ENCODE results near the gene APOBEC3A. TPM values are rescaled to one million over a fixed set of nuclear protein-coding genes. Genes with fewer than 3 reads are reported as not detected.

APOBEC3A gene
- 0.52 TPM for total RNA-seq

- Histone ChIP-seq H3K4me3 (ENCODE audit: low read length in 3 of 3) (no peak within 1 kb of the TSS), H3K9me3 (ENCODE audit: control insufficient read depth in 3 of 3, low read length in 3 of 3) (no peaks in the 10 kb centered on the region), H3K27ac (ENCODE audit: low read depth, low read length) (no peak within 1 kb of the TSS), H3K9ac (ENCODE audit: low read depth in 1 of 3, low read length in 3 of 3) (no peak within 1 kb of the TSS), H3K4me1 (ENCODE audit: control insufficient read depth in 3 of 3, insufficient read depth in 3 of 3, low read length in 3 of 3) (no peaks in the 10 kb centered on the region), H3K36me3 (ENCODE audit: control insufficient read depth in 3 of 3, insufficient read depth in 3 of 3, low read length in 3 of 3) (no peaks in the 10 kb centered on the region), H3K27me3 (ENCODE audit: control insufficient read depth in 3 of 3, insufficient read depth in 3 of 3, low read length in 3 of 3) (peaks cover 11 to 38% (median 28%) of the 10 kb centered on the region in 3 donors)
Observed at GRCh38 chr22:38957046-38957770, at the start of gene APOBEC3A. APOBEC3A (plus strand) TSS chr22:38957609; CDS start chr22:38957692, 83 bp downstream.

DNA sequence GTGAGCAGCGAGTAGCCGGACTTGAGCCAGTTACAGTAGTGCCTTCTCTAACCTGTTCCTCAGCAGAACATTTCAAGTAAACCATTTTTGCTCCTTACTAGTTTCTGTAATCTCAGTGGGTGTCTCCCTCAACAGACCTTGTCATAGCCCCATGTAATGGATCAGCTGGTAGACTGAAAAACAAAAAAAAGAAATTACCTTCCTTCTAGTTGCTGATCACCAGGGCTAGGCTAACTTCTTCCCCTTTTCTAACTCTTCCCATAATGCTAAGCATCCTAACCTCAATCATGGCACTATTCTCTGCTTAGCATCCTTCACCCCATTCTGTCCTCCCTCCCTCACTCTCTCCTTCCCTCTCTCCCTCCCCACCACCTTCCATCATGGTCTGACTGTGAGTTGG lies 49.6 kb upstream of the APOBEC3A start:
- H3K4me1 ChIP-seq (ENCODE audit: control insufficient read depth in 3 of 3, insufficient read depth in 3 of 3, low read length in 3 of 3), result no peaks in the 10 kb centered on the region
- H3K9me3 ChIP-seq (ENCODE audit: control insufficient read depth in 3 of 3, low read length in 3 of 3), result no peaks in the 10 kb centered on the region
- H3K27me3 ChIP-seq (ENCODE audit: control insufficient read depth in 3 of 3, insufficient read depth in 3 of 3, low read length in 3 of 3), result peaks cover 10 to 17% (median 13%) of the 10 kb centered on the region in 3 donors
- no peak overlapping the region for H3K4me3 ChIP-seq (ENCODE audit: low read length in 3 of 3)
- H3K9ac ChIP-seq (ENCODE audit: low read depth in 1 of 3, low read length in 3 of 3), result no peak overlapping the region
- no peaks in the 10 kb centered on the region for H3K36me3 ChIP-seq (ENCODE audit: control insufficient read depth in 3 of 3, insufficient read depth in 3 of 3, low read length in 3 of 3)
- no peak overlapping the region for H3K27ac ChIP-seq (ENCODE audit: low read depth, low read length)

- Histone ChIP-seq H3K9ac (ENCODE audit: low read depth in 1 of 3, low read length in 3 of 3) (no peak overlapping the region), H3K4me1 (ENCODE audit: control insufficient read depth in 3 of 3, insufficient read depth in 3 of 3, low read length in 3 of 3) (no peaks in the 10 kb centered on the region), H3K36me3 (ENCODE audit: control insufficient read depth in 3 of 3, insufficient read depth in 3 of 3, low read length in 3 of 3) (no peaks in the 10 kb centered on the region), H3K27ac (ENCODE audit: low read depth, low read length) (no peak overlapping the region), H3K27me3 (ENCODE audit: control insufficient read depth in 3 of 3, insufficient read depth in 3 of 3, low read length in 3 of 3) (peaks cover 10 to 17% (median 13%) of the 10 kb centered on the region in 3 donors), H3K4me3 (ENCODE audit: low read length in 3 of 3) (no peak overlapping the region), H3K9me3 (ENCODE audit: control insufficient read depth in 3 of 3, low read length in 3 of 3) (peaks cover 0 to 3% (median 0%) of the 10 kb centered on the region in 3 donors)
Observed at GRCh38 chr22:38911434-38911833, 46.0 kb upstream of the APOBEC3A start.

DNA sequence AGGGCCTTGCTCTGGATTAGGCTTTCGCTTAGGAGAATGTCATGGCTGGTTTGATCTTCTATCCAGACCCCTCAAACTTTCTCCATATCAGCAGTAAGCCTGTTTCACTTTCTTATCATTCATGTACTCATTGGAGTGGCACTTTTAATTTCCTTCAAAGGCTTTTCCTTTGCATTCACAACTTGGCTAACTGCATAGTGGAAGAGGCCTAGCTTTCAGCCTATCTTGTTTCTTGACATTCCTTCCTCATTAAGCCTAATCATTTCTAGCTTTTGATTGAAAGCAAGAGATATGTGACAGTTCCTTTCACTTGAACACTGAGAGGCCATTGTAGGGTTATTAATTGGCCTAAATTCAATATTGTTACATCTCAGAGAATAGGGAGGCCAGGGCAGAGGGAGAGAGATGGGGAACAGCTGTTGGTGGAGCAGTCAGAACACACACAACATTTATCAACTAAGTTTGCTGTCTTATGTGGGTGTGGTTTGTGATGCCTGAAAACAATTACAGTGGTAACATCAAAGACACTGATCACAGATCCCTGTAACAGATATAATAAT lies 37.7 kb upstream of the APOBEC3A start:
- no peaks in the 10 kb centered on the region for H3K9me3 ChIP-seq (ENCODE audit: control insufficient read depth in 3 of 3, low read length in 3 of 3)

DNA sequence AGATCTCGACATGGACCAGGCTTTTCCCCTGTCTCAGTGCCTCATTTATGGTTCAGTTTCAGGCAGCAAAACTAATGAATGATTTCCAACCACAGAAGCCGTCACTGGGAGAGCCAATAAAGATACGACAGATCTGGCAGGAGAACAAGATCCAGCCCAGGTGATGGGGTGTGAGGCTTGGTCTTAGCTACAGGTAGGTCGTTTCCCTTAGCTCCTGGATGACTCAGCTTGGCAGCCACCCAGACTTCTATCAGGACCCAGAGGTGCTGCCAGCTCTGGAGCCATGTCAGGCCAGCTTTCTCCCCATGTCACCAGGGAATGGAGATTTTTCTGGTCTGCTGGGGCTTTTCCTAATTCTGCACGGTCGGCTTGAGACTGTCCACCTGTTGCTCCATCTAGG lies 36.3 kb upstream of the APOBEC3A start:
- Histone ChIP-seq H3K9me3 (ENCODE audit: control insufficient read depth in 3 of 3, low read length in 3 of 3) (no peaks in the 10 kb centered on the region), H3K27me3 (ENCODE audit: control insufficient read depth in 3 of 3, insufficient read depth in 3 of 3, low read length in 3 of 3) (peaks cover 0 to 5% (median 3%) of the 10 kb centered on the region in 3 donors), H3K27ac (ENCODE audit: low read depth, low read length) (no peak overlapping the region)

More for the DNA sequence above, 37.7 kb upstream of the APOBEC3A start:
- peaks cover 0 to 5% (median 3%) of the 10 kb centered on the region in 3 donors for H3K27me3 ChIP-seq (ENCODE audit: control insufficient read depth in 3 of 3, insufficient read depth in 3 of 3, low read length in 3 of 3)
- no peak overlapping the region for H3K4me3 ChIP-seq (ENCODE audit: low read length in 3 of 3)
- peaks cover 5 to 15% (median 10%) of the 10 kb centered on the region in 3 donors for H3K4me1 ChIP-seq (ENCODE audit: control insufficient read depth in 3 of 3, insufficient read depth in 3 of 3, low read length in 3 of 3)
- H3K36me3 ChIP-seq (ENCODE audit: control insufficient read depth in 3 of 3, insufficient read depth in 3 of 3, low read length in 3 of 3), result no peaks in the 10 kb centered on the region
- no peak overlapping the region for H3K9ac ChIP-seq (ENCODE audit: low read depth in 1 of 3, low read length in 3 of 3)
- H3K27ac ChIP-seq (ENCODE audit: low read depth, low read length), result no peak overlapping the region

DNA sequence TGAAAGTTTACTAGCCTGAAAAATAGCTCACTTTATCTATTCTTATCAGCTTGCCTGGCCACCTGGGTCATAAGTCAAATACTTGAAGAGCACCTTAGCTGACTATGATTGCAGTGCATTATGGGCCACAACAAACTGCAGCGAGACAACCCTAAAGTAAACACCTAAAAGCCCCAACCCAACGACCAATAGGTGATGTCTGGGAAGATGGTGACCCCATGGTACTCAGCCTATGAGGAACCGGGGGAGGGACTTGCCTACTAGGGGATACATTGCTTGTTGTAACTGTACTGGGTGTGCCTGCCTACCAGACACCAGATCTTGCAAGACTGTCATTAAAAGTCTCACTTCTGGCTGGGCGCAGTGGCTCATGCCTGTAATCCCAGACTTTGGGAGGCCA lies 35.6 kb upstream of the APOBEC3A start:
- Histone ChIP-seq H3K9me3 (ENCODE audit: control insufficient read depth in 3 of 3, low read length in 3 of 3) (no peaks in the 10 kb centered on the region), H3K36me3 (ENCODE audit: control insufficient read depth in 3 of 3, insufficient read depth in 3 of 3, low read length in 3 of 3) (no peaks in the 10 kb centered on the region), H3K27me3 (ENCODE audit: control insufficient read depth in 3 of 3, insufficient read depth in 3 of 3, low read length in 3 of 3) (peaks cover 0 to 5% (median 3%) of the 10 kb centered on the region in 3 donors), H3K9ac (ENCODE audit: low read depth in 1 of 3, low read length in 3 of 3) (no peak overlapping the region), H3K4me3 (ENCODE audit: low read length in 3 of 3) (no peak overlapping the region), H3K4me1 (ENCODE audit: control insufficient read depth in 3 of 3, insufficient read depth in 3 of 3, low read length in 3 of 3) (peaks cover 5 to 17% (median 10%) of the 10 kb centered on the region in 3 donors), H3K27ac (ENCODE audit: low read depth, low read length) (no peak overlapping the region)

More for the DNA sequence above, 36.3 kb upstream of the APOBEC3A start:
- Histone ChIP-seq H3K4me1 (ENCODE audit: control insufficient read depth in 3 of 3, insufficient read depth in 3 of 3, low read length in 3 of 3) (peaks cover 5 to 17% (median 10%) of the 10 kb centered on the region in 3 donors), H3K4me3 (ENCODE audit: low read length in 3 of 3) (no peak overlapping the region), H3K9ac (ENCODE audit: low read depth in 1 of 3, low read length in 3 of 3) (no peak overlapping the region), H3K36me3 (ENCODE audit: control insufficient read depth in 3 of 3, insufficient read depth in 3 of 3, low read length in 3 of 3) (no peaks in the 10 kb centered on the region)

DNA sequence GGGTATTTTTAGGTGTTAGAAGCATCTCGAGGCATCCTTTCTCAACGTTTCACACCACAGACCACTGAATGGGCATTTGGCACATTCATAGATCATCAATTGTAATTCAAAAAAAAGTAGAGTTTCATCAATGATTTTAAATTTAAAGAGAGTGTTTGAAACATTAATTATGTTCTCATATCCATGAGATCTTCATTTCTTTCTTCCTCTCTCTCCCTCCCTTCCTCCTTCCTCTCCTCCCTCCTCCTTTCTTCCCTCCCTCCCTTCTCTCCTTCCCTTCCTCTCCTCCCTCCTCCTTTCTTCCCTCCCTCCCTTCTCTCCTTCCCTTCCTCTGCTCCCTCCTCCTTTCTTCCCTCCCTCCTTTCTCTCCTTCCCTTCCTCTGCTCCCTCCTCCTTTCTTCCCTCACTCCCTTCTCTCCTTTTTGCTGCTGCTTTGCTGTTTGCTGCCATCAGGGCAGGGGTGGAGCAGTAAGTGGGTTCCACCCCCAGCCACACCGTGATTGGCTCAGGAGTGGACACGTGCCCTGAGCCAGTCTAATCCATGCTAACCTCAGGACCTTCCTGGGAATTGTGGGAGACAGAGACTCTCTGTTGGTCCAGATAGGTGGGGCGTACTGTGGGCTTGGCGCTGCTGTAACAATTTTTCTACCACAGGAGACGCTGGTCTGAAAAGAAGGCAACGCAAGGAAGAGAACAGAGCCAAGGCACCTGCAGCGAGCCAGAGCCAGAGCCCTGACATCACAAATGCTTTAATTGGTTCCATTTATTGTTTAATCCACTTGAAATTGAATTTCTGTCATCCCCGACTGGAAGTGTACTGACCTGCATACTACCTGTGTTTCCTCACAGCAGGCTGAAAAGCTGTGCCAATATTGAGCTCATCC lies 33.7 kb upstream of the APOBEC3A start:
- peak overlapping the region; percentile 67 for H3K27ac ChIP-seq (ENCODE audit: low read depth, low read length)
- H3K36me3 ChIP-seq (ENCODE audit: control insufficient read depth in 3 of 3, insufficient read depth in 3 of 3, low read length in 3 of 3), result no peaks in the 10 kb centered on the region
- peak overlapping the region; percentile 45 to 80 (median 58) for H3K9ac ChIP-seq (ENCODE audit: low read depth in 1 of 3, low read length in 3 of 3)
- H3K9me3 ChIP-seq (ENCODE audit: control insufficient read depth in 3 of 3, low read length in 3 of 3), result no peaks in the 10 kb centered on the region
- peaks cover 0 to 3% (median 0%) of the 10 kb centered on the region in 3 donors for H3K27me3 ChIP-seq (ENCODE audit: control insufficient read depth in 3 of 3, insufficient read depth in 3 of 3, low read length in 3 of 3)
- peaks cover 10 to 24% (median 18%) of the 10 kb centered on the region in 3 donors for H3K4me1 ChIP-seq (ENCODE audit: control insufficient read depth in 3 of 3, insufficient read depth in 3 of 3, low read length in 3 of 3)
- H3K4me3 ChIP-seq (ENCODE audit: low read length in 3 of 3), result peak overlapping the region; percentile 66 to 77 (median 72)

DNA sequence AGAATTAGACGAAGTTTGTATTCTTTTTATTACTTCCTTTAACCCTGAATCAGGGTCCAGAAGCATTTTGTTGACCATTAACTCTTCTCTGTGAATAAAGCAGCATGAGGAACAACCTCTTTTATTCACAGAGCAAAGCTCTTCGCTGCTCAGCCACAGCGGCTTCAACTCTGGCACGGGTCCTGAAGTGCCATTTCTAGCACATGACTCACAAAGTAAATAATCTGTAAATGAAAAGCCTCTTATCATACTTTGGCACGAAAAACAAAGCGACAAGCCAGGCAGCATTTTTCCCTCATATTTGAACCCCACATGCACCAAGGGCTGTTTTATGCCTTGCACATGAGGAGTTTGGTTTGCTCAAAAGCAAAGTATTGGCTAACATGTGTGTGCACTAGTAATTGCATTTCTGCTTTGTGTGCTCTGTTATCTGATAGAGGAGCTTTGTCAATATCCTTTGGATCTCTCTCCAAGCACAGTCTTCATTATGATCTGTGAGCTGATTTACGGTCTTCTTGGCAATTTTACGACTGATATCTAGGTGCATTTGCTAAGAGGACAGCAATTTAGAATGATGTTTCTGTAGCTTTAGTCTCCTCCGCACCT lies 33.0 kb upstream of the APOBEC3A start:
- Histone ChIP-seq H3K9ac (ENCODE audit: low read depth in 1 of 3, low read length in 3 of 3) (peak overlapping the region; percentile 45 to 80 (median 58)), H3K27me3 (ENCODE audit: control insufficient read depth in 3 of 3, insufficient read depth in 3 of 3, low read length in 3 of 3) (peaks cover 0 to 3% (median 0%) of the 10 kb centered on the region in 3 donors), H3K4me3 (ENCODE audit: low read length in 3 of 3) (peak overlapping the region; percentile 66 to 77 (median 72)), H3K36me3 (ENCODE audit: control insufficient read depth in 3 of 3, insufficient read depth in 3 of 3, low read length in 3 of 3) (no peaks in the 10 kb centered on the region), H3K9me3 (ENCODE audit: control insufficient read depth in 3 of 3, low read length in 3 of 3) (no peaks in the 10 kb centered on the region), H3K4me1 (ENCODE audit: control insufficient read depth in 3 of 3, insufficient read depth in 3 of 3, low read length in 3 of 3) (peaks cover 10 to 24% (median 18%) of the 10 kb centered on the region in 3 donors), H3K27ac (ENCODE audit: low read depth, low read length) (peak overlapping the region; percentile 67)

GRCh38 chr22:38925571-38926041 lies 31.8 kb upstream of the APOBEC3A start:
- Histone ChIP-seq H3K36me3 (ENCODE audit: control insufficient read depth in 3 of 3, insufficient read depth in 3 of 3, low read length in 3 of 3) (no peaks in the 10 kb centered on the region), H3K27ac (ENCODE audit: low read depth, low read length) (no peak overlapping the region), H3K4me1 (ENCODE audit: control insufficient read depth in 3 of 3, insufficient read depth in 3 of 3, low read length in 3 of 3) (peaks cover 10 to 24% (median 18%) of the 10 kb centered on the region in 3 donors), H3K27me3 (ENCODE audit: control insufficient read depth in 3 of 3, insufficient read depth in 3 of 3, low read length in 3 of 3) (peaks cover 0 to 4% (median 3%) of the 10 kb centered on the region in 3 donors), H3K4me3 (ENCODE audit: low read length in 3 of 3) (no peak overlapping the region), H3K9ac (ENCODE audit: low read depth in 1 of 3, low read length in 3 of 3) (no peak overlapping the region), H3K9me3 (ENCODE audit: control insufficient read depth in 3 of 3, low read length in 3 of 3) (no peaks in the 10 kb centered on the region)

Measured in skeletal muscle tissue (tissue), 4 donors.